Gastrocnemius medialis (tissue), 4 donors: Measurements from ENCODE around the gene SPEG.

Experiments used
- POLR2A ChIP-seq, 2 donors: fragments of 450-650 bp; IDR thresholded peaks; one replicate each; pipeline ENCODE4 v1.6.1; 2017; ENCODE audit warnings: antibody characterized with exemption in 2 of 2, mild to moderate bottlenecking in 2 of 2, moderate library complexity in 2 of 2
- TF ChIP-seq, protein P1 (sequence below), 5 experiments: fragments of 450-650 bp in 3 of 5; fragments of 200-600 bp in 2 of 5; sonication (generic) in 2 of 5; IDR thresholded peaks in 4 of 5; conservative IDR thresholded peaks in 1 of 5; 1 replicate in 4 of 5; 2 replicates in 1 of 5; pipeline ENCODE4 v1.5.1; 2016 to 2019; ENCODE audit warnings: antibody characterized with exemption in 5 of 5, mild to moderate bottlenecking in 3 of 5, moderate library complexity in 3 of 5

DNA sequence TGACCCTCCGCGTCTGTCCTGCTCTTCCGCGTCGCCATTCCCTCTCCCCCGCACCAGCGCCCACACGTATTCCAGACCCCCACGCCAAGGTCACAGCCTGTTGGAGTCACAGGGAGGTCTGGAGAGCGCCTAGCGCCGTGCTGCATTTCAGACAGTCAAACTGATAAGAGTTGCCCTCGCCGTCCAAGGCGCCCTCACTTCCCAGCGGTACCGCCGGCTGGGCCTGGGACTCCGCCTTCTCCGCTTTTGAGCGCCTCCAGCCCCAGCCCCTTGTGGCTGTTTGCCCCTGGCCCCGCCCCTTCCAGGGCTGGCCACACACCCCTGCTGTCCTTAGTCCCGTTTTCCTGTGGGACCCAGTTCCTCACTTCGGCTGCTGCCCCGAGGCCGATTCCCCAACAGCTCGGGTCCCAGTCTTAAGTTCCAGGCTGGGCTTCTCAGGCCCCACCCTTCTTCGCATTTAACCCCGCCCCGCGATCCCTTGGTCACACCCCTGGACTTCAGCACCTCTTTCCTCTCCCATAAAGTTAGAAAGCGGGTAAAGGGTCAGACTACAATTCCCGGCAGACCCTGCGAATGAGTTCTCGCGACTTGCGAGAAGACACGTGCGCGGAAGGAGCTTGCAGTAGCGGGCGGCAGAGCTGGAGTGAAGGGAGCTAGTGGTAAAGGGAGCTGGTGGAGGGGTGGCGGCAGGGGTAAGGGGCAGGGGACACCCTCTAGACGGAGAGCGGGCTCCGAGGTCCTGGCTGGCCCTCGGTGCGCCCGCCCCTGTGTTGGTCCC, 63.8 kb downstream of the SPEG start, which contains the start of gene GMPPA:
- TF ChIP-seq, protein P1, sequence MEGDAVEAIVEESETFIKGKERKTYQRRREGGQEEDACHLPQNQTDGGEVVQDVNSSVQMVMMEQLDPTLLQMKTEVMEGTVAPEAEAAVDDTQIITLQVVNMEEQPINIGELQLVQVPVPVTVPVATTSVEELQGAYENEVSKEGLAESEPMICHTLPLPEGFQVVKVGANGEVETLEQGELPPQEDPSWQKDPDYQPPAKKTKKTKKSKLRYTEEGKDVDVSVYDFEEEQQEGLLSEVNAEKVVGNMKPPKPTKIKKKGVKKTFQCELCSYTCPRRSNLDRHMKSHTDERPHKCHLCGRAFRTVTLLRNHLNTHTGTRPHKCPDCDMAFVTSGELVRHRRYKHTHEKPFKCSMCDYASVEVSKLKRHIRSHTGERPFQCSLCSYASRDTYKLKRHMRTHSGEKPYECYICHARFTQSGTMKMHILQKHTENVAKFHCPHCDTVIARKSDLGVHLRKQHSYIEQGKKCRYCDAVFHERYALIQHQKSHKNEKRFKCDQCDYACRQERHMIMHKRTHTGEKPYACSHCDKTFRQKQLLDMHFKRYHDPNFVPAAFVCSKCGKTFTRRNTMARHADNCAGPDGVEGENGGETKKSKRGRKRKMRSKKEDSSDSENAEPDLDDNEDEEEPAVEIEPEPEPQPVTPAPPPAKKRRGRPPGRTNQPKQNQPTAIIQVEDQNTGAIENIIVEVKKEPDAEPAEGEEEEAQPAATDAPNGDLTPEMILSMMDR (IDR thresholded peaks at IDR 0.05 in 4 of 5, conservative IDR thresholded peaks at IDR 0.05 in 1 of 5): peak in 1 of 5 experiments; percentile 25
- peak; percentile 83 to 89 for TF ChIP-seq POLR2A (IDR thresholded peaks at IDR 0.05)
